ENCODE measurements around the gene ADAM8.

Gene ADAM8

DNA sequence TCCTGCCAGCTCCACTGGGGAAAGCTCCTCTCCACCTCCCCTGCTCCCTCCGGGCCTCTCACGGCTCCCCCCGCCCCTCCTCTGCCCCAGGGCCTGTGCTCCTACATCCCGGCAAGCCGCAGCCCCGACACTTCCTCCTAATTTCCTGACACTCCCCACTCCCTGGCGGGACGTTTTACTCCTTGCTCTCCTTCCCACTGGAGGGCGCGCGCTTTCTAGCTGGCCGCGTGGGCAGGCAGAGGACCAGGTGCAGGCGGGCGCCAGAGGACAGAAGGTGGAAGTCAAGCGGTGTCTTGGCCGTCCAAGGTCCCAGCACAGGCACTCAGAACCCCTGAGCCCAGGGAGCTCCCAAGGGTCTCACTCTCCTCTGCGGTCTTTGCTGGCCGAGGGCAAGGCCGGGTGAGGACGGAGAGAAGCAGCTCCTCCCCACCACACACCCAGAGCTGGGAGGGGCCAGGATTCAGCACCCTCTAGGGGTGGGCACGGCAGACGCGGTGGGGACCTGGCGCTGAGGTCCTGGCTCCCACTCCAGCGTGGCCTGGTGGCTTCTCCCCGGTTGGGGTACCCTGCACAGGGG lies 19.1 kb downstream of the ADAM8 start:
- peak; percentile 54 for DNase-seq (ENCODE audit: extremely low spot score)
- POLR2A ChIA-PET = interaction anchor here (0.8 to 1.1 kb wide), 2 partner anchors 38 to 114 kb away, joined by 3 read pairs; no protein-coding TSS in a partner anchor
- TF ChIP-seq ZNF384 (IDR thresholded peaks at IDR 0.05) (no peak), SP1 (IDR thresholded peaks at IDR 0.05) (no peak), L3MBTL2 (conservative IDR thresholded peaks at IDR 0.05) (peak; percentile 51; the same call in 1 of the 2 replicates), BHLHE40 (IDR thresholded peaks at IDR 0.05; ENCODE audit: borderline replicate concordance) (no peak)
- CTCF ChIA-PET = interaction anchor here (0.8 to 1.6 kb wide), 2 partner anchors 11 to 114 kb away, joined by 3 to 7 read pairs; no protein-coding TSS in a partner anchor

DNA sequence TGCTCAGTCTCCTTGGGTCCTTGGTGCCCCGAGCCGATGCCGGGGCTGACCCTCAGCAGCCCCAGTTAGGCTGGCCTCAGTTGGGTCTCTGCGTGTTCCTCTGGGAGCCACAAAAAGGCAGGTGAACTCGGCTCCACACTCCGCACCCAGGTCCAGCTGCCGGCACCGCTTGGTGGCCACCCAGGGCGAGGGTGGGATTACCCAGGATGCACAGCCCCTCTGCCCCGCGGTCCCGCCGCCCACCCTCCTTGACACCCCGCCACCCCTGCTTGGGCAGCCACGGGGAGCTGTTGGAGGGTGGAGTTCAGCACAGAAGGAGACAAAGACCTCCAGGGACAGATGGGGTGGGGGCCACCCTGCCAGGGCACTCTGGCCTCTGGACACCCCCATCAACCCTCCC lies 21.3 kb downstream of the ADAM8 start:
- POLR2A ChIA-PET = no interaction called here
- DNase-seq (ENCODE audit: extremely low spot score) = no peak
- CTCF ChIA-PET = no interaction called here
- no peak for TF ChIP-seq SUZ12 (IDR thresholded peaks at IDR 0.05)
- TF ChIP-seq NFRKB (IDR thresholded peaks at IDR 0.05) = no peak
- TF ChIP-seq TARDBP (IDR thresholded peaks at IDR 0.05) = no peak
- no peak for TF ChIP-seq LEF1 (IDR thresholded peaks at IDR 0.05; ENCODE audit: borderline replicate concordance)
- TF ChIP-seq L3MBTL2 (conservative IDR thresholded peaks at IDR 0.05) = no peak
- no peak for TF ChIP-seq FOXK2 (IDR thresholded peaks at IDR 0.05)
- no peak for TF ChIP-seq FOXM1 (IDR thresholded peaks at IDR 0.05; ENCODE audit: borderline replicate concordance)
- no peak for TF ChIP-seq HDGF (IDR thresholded peaks at IDR 0.05; ENCODE audit: borderline replicate concordance)
- no peak for TF ChIP-seq SP1 (IDR thresholded peaks at IDR 0.05)
- no peak for TF ChIP-seq CTBP1 (IDR thresholded peaks at IDR 0.05; ENCODE audit: borderline replicate concordance)
- no peak for TF ChIP-seq BHLHE40 (IDR thresholded peaks at IDR 0.05; ENCODE audit: borderline replicate concordance)

DNA sequence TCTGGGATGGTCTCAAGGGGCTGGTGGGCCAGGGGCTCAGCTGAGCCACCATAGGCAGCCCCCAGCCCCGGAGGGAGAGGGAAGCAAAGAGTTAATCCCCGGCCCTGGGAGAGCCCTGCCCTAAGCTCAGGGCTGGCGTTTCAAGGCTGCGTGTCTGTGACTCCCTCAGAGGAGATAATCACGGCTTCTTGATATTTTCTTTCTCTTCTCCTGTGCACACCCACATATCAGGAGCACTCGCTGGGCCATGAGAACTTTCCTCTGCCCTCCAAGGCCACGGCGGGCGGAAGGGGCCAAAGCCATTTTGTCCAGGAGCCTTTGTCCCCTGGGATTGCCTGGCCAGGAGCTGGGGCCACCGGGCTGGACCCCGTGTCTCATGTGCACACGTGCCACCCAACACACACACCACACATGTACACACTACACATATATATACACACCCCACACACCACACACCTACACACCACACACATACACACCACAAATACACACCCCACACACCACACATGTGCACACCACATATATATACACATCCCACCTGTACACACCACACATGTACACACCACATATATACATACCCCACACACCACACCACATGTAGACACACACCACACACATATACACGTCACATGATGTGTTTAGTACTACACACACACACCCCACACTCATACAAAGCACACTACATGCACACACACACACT lies 22.1 kb downstream of the ADAM8 start:
- DNase-seq (ENCODE audit: extremely low spot score) = no peak
- CTCF ChIA-PET = no interaction called here
- TF ChIP-seq ELF4 (IDR thresholded peaks at IDR 0.05) (no peak), NFRKB (IDR thresholded peaks at IDR 0.05) (no peak), TARDBP (IDR thresholded peaks at IDR 0.05) (no peak), BHLHE40 (IDR thresholded peaks at IDR 0.05; ENCODE audit: borderline replicate concordance) (no peak), CTBP1 (IDR thresholded peaks at IDR 0.05; ENCODE audit: borderline replicate concordance) (no peak), HDGF (IDR thresholded peaks at IDR 0.05; ENCODE audit: borderline replicate concordance) (no peak), FOXM1 (IDR thresholded peaks at IDR 0.05; ENCODE audit: borderline replicate concordance) (no peak), SP1 (IDR thresholded peaks at IDR 0.05) (no peak), FOXA1 (IDR thresholded peaks at IDR 0.05) (no peak), FOXK2 (IDR thresholded peaks at IDR 0.05) (no peak), ZNF384 (IDR thresholded peaks at IDR 0.05) (no peak), L3MBTL2 (conservative IDR thresholded peaks at IDR 0.05) (no peak)
- TF ChIP-seq, protein P1, sequence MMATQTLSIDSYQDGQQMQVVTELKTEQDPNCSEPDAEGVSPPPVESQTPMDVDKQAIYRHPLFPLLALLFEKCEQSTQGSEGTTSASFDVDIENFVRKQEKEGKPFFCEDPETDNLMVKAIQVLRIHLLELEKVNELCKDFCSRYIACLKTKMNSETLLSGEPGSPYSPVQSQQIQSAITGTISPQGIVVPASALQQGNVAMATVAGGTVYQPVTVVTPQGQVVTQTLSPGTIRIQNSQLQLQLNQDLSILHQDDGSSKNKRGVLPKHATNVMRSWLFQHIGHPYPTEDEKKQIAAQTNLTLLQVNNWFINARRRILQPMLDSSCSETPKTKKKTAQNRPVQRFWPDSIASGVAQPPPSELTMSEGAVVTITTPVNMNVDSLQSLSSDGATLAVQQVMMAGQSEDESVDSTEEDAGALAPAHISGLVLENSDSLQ (IDR thresholded peaks at IDR 0.05) = no peak
- POLR2A ChIA-PET = no interaction called here

DNA sequence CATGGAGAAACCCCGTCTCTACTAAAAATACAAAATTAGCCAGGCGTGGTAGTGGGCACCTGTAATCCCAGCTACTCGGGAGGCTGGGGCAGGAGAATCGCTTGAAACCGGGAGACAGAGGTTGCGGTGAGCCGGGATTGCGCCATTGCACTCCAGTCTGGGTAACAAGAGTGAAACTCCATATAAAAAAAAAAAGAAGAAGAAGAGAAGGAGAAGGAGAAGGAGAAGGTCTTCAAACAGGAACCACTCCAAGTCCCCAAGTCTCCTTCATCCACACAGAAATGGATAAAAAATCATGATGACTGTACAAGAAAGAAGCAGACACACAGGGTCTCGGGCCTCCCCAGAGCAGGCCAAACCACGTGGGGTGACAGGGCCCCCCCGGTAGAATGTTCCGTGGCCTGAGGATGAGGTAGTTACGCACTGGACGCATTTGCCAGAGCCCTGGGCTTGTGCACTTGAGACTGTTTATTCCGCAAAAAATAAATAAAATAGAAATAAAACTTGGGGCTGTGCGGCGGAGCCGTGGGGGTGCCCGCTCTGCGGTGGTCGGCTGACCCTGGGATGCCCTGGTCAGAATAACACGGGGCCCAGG lies 23.2 kb downstream of the ADAM8 start:
- POLR2A ChIA-PET = no interaction called here
- CTCF ChIA-PET = no interaction called here
- no peak for TF ChIP-seq ZNF384 (IDR thresholded peaks at IDR 0.05)
- DNase-seq (ENCODE audit: extremely low spot score) = no peak

DNA sequence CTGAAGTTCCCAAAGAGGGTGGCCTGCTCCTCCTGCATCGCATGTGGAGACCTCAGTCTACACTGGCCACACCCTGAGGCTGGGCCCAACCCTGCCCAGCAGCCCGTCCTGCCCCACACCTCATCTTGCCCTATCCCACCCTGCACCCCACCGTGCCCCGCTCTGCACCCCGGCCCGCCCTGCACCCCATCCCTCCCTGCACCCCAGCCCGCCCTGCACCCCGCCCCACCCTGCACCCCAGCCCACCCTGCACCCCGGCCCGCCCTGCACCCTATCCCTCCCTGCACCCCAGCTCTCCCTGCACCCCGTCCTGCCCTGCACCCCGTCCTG lies 24.5 kb downstream of the ADAM8 start:
- TF ChIP-seq TARDBP (IDR thresholded peaks at IDR 0.05) (no peak), SUZ12 (IDR thresholded peaks at IDR 0.05) (no peak), L3MBTL2 (conservative IDR thresholded peaks at IDR 0.05) (no peak), HDGF (IDR thresholded peaks at IDR 0.05; ENCODE audit: borderline replicate concordance) (no peak), FOXM1 (IDR thresholded peaks at IDR 0.05; ENCODE audit: borderline replicate concordance) (no peak), ELF4 (IDR thresholded peaks at IDR 0.05) (no peak), NFRKB (IDR thresholded peaks at IDR 0.05) (no peak), LEF1 (IDR thresholded peaks at IDR 0.05; ENCODE audit: borderline replicate concordance) (no peak), ZNF384 (IDR thresholded peaks at IDR 0.05) (no peak), SP1 (IDR thresholded peaks at IDR 0.05) (no peak), ARNT (IDR thresholded peaks at IDR 0.05) (no peak), BHLHE40 (IDR thresholded peaks at IDR 0.05; ENCODE audit: borderline replicate concordance) (no peak), CTBP1 (IDR thresholded peaks at IDR 0.05; ENCODE audit: borderline replicate concordance) (no peak), FOXK2 (IDR thresholded peaks at IDR 0.05) (no peak), FOXA1 (IDR thresholded peaks at IDR 0.05) (no peak)
- TF ChIP-seq, protein P1 (IDR thresholded peaks at IDR 0.05) = no peak
- POLR2A ChIA-PET = no interaction called here
- no peak for DNase-seq (ENCODE audit: extremely low spot score)
- CTCF ChIA-PET = no interaction called here

DNA sequence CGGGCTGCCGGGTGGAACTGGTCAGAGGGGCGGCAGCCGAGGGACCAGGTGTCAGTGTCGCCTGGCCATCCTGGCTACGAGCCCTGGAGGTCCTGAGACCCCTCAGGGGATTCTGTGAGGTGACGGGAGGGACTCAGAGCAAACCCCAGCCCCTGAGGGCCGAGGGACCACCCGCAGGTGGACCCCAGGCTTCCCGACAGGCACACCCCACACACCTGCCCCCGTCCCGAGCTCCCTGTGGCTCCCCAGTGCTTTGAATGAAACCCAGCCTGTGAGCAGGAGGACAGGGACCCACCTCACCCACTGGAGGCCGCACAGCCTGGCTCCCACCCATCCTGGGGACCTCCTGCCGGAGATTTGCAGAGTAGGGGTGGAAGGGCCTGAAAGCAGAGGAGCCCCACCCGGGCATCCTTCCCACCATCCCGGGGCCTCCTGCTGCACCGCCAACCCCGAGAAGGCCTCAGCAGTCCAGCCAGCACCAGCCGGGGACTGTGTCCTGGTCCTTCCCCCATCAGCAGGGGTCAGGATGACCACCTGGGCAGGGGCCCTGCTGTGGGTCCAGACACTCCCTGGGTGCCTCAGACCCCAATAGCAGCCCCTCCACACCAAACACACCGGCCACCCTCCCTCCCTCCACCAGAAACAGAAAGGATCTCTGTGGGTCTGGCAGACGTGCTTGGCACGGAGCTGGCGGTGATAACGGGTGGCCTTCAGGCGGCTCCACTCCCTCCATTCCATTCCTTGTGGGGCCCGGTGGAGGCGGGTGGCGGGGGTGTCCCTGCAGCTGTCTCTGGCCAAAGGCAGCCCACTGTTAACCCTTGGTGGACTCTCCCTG lies 25.1 kb downstream of the ADAM8 start:
- ChIA-PET CTCF (no interaction called here), POLR2A (no interaction called here)
- no peak for DNase-seq (ENCODE audit: extremely low spot score)
- no peak for TF ChIP-seq SUZ12 (IDR thresholded peaks at IDR 0.05)
- no peak for TF ChIP-seq NFRKB (IDR thresholded peaks at IDR 0.05)
- no peak for TF ChIP-seq SP1 (IDR thresholded peaks at IDR 0.05)
- TF ChIP-seq FOXK2 (IDR thresholded peaks at IDR 0.05) = no peak
- no peak for TF ChIP-seq LEF1 (IDR thresholded peaks at IDR 0.05; ENCODE audit: borderline replicate concordance)
- no peak for TF ChIP-seq BHLHE40 (IDR thresholded peaks at IDR 0.05; ENCODE audit: borderline replicate concordance)
- TF ChIP-seq FOXA1 (IDR thresholded peaks at IDR 0.05) = no peak
- TF ChIP-seq FOXM1 (IDR thresholded peaks at IDR 0.05; ENCODE audit: borderline replicate concordance) = no peak
- TF ChIP-seq ARNT (IDR thresholded peaks at IDR 0.05) = no peak
- no peak for TF ChIP-seq L3MBTL2 (conservative IDR thresholded peaks at IDR 0.05)
- TF ChIP-seq, protein P1 (IDR thresholded peaks at IDR 0.05) = no peak
- TF ChIP-seq CTBP1 (IDR thresholded peaks at IDR 0.05; ENCODE audit: borderline replicate concordance) = no peak
- no peak for TF ChIP-seq ELF4 (IDR thresholded peaks at IDR 0.05)
- no peak for TF ChIP-seq TARDBP (IDR thresholded peaks at IDR 0.05)
